Endothelial cell of umbilical vein (primary cell): Measurements from ENCODE around the gene TTLL11. TPM values are rescaled to one million over a fixed set of nuclear protein-coding genes. Genes with fewer than 3 reads are reported as not detected.

Source experiments
- BruUV-seq: library from RNA; stranded (reverse); fragments of 400-500 nt; replicated peaks from 2 replicates; lab custom pipeline; 2021; lab: Mats Ljungman, UMichigan
- CTCF ChIA-PET: fragments of 300-600, 350-600 bp; sonication (Branson Sonifier 250); formaldehyde crosslinking; loops from one replicate; lab custom pipeline; 2021; ENCODE audit warnings: antibody characterized with exemption, inconsistent platforms; lab: Charles Lee
- POLR2A ChIA-PET: fragments of 300-600, 350-600 bp; sonication (Branson Sonifier 250); formaldehyde crosslinking; loops from one replicate; lab custom pipeline; 2021; ENCODE audit warnings: antibody characterized with exemption, inconsistent platforms; lab: Charles Lee
- DNase-seq: peaks from one replicate; pipeline ENCODE4 v3.0.0-alpha.2; 2011; ENCODE audit warnings: low read depth, low spot score
- FAIRE-seq: peaks from 2 replicates; lab custom pipeline; 2011; peaks lifted over from hg19 to GRCh38; lab: Jason Lieb, UNC
- H2AFZ ChIP-seq: 2 replicates; pipeline ENCODE4 v1.6.0; 2012; ENCODE audit warnings: low read depth, low read length, control low read depth, inconsistent platforms
- H3K27ac ChIP-seq: 2 replicates; pipeline ENCODE4 v1.5.1; 2011; ENCODE audit warnings: low read depth, mild to moderate bottlenecking, control low read depth, low read length, moderate library complexity; ENCODE audit not compliant: insufficient read depth
- H3K27me3 ChIP-seq, 2 experiments: 2 replicates each; pipeline versions ENCODE4 v1.6.0 to v1.6.1; 2011; ENCODE audit warnings: low read length in 2 of 2, mixed read lengths in 1 of 2; ENCODE audit not compliant: control insufficient read depth in 2 of 2, insufficient read depth in 2 of 2
- H3K36me3 ChIP-seq, 2 experiments: 2 replicates in 1 of 2; 3 replicates in 1 of 2; pipeline ENCODE4 v1.5.1; 2011; ENCODE audit warnings: low read length in 2 of 2, mild to moderate bottlenecking in 1 of 2, moderate library complexity in 1 of 2; ENCODE audit not compliant: control insufficient read depth in 2 of 2, insufficient read depth in 2 of 2; ENCODE audit errors: extremely low read depth in 1 of 2
- H3K4me1 ChIP-seq: 3 replicates; pipeline ENCODE4 v1.5.1; 2011; ENCODE audit warnings: mild to moderate bottlenecking, low read length; ENCODE audit not compliant: control insufficient read depth, insufficient read depth; ENCODE audit errors: extremely low read depth
- H3K4me2 ChIP-seq: 2 replicates; pipeline ENCODE4 v1.6.1; 2011; ENCODE audit warnings: low read length, control low read depth, mixed read lengths; ENCODE audit not compliant: insufficient read depth
- H3K4me3 ChIP-seq, 3 experiments: fragments of 200-600 bp in 1 of 3; sonication (generic), shearing (Covaris generic) in 1 of 3; replicated peaks in 1 of 3; 2 replicates each; pipeline ENCODE4 v1.5.1; 2011 to 2016; ENCODE audit warnings: control low read depth in 3 of 3, low read length in 3 of 3, mild to moderate bottlenecking in 2 of 3, inconsistent platforms in 1 of 3, low read depth in 1 of 3, moderate library complexity in 1 of 3; ENCODE audit not compliant: insufficient read depth in 1 of 3
- H3K79me2 ChIP-seq: 2 replicates; pipeline ENCODE4 v1.6.0; 2012; ENCODE audit warnings: low read length, inconsistent platforms; ENCODE audit not compliant: control insufficient read depth, insufficient read depth
- H3K9ac ChIP-seq: replicated peaks from 2 replicates; pipeline ENCODE3; 2011; ENCODE audit warnings: low read length, control low read depth; ENCODE audit not compliant: insufficient read depth; ENCODE audit errors: extremely low read depth
- H3K9me1 ChIP-seq: replicated peaks from 3 replicates; pipeline ENCODE4 v1.6.0; 2011; ENCODE audit warnings: mild to moderate bottlenecking, low read length; ENCODE audit not compliant: control insufficient read depth, insufficient read depth; ENCODE audit errors: extremely low read depth
- H3K9me3 ChIP-seq: replicated peaks from 2 replicates; pipeline ENCODE4 v1.5.1; 2012; ENCODE audit warnings: low read length, inconsistent platforms; ENCODE audit not compliant: control insufficient read depth, insufficient read depth
- H4K20me1 ChIP-seq: replicated peaks from 2 replicates; pipeline ENCODE3; 2011; ENCODE audit warnings: mild to moderate bottlenecking, low read length; ENCODE audit not compliant: control insufficient read depth, insufficient read depth; ENCODE audit errors: extremely low read depth
- CTCF ChIP-seq, 2 donors: IDR thresholded peaks; 1 replicate in 1 of 2; 2 replicates in 1 of 2; pipeline ENCODE4 v1.5.1; 2011; ENCODE audit warnings: low read length in 2 of 2, mild to moderate bottlenecking in 2 of 2, moderate library complexity in 2 of 2, control low read depth in 1 of 2, inconsistent platforms in 1 of 2, low read depth in 1 of 2; ENCODE audit not compliant: insufficient read depth in 1 of 2; ENCODE audit errors: extremely low read depth in 1 of 2
- EZH2 ChIP-seq: IDR thresholded peaks from 2 replicates; pipeline ENCODE4 v1.6.1; 2012; ENCODE audit warnings: borderline replicate concordance, low read depth, mild to moderate bottlenecking, moderate library complexity, low read length, inconsistent platforms; ENCODE audit not compliant: severe bottlenecking
- FOS ChIP-seq: IDR thresholded peaks from 2 replicates; pipeline ENCODE4 v1.6.1; 2011; ENCODE audit warnings: mild to moderate bottlenecking, low read length, moderate library complexity, borderline replicate concordance; ENCODE audit not compliant: insufficient read depth
- GATA2 ChIP-seq: IDR thresholded peaks from 2 replicates; pipeline ENCODE4 v1.7.0; 2011; ENCODE audit warnings: low read depth, mild to moderate bottlenecking, moderate library complexity, mixed read lengths, low read length; ENCODE audit not compliant: insufficient read length, insufficient read depth
- JUN ChIP-seq: IDR thresholded peaks from 2 replicates; pipeline ENCODE4 v1.6.1; 2011; ENCODE audit warnings: borderline replicate concordance, low read depth; ENCODE audit not compliant: insufficient read length, insufficient read depth
- MAX ChIP-seq: IDR thresholded peaks from 2 replicates; pipeline ENCODE4 v1.6.1; 2011; ENCODE audit not compliant: insufficient read depth, insufficient read length
- MYC ChIP-seq: IDR thresholded peaks from one replicate; pipeline ENCODE4 v1.6.1; 2011; ENCODE audit warnings: mild to moderate bottlenecking, low read depth, low read length
- POLR2A ChIP-seq: IDR thresholded peaks from 2 replicates; pipeline ENCODE4 v1.6.1; 2012; ENCODE audit warnings: low read depth, mild to moderate bottlenecking, control low read depth, low read length
- POLR2AphosphoS5 ChIP-seq: IDR thresholded peaks from 2 replicates; pipeline ENCODE4 v1.6.1; 2012; ENCODE audit warnings: low read depth, mild to moderate bottlenecking, control low read depth, low read length, moderate library complexity; ENCODE audit not compliant: insufficient read depth
- dilution Hi-C: fragments of 300-500 bp; cut with MboI; formaldehyde crosslinking; loops from one replicate; pipeline ENCODE4 v1.15.0; 2019; ENCODE audit warnings: low sequenced_read_pairs; ENCODE audit not compliant: extremely low pct_ligation_motif_present
- intact Hi-C: fragments of 100-400 bp; cut with micrococcal nuclease; formaldehyde crosslinking; loops from one replicate; pipeline ENCODE4 v1.10.0; 2022
- polyA plus RNA-seq, 4 experiments: library from polyadenylated mRNA; depleted of rRNA in 3 of 4; stranded (reverse) in 3 of 4; unstranded in 1 of 4; fragments of >200 nt; gene quantifications; 2 replicates each; pipeline versions ENCODE4 v1.2.1 to v1.2.3, GENCODE V29; 2011 to 2012; ENCODE audit warnings: missing spikeins in 1 of 4
- total RNA-seq: library from RNA; stranded (reverse); gene quantifications from 2 replicates; pipeline ENCODE4 v1.2.3, GENCODE V29; 2021

TTLL11 gene
- total and polyA plus RNA-seq, 2 donors (not counting 3 experiments of a cell fraction or from before 2014, with no cell fraction given): 4.9 to 5.1 TPM

GRCh38 chr9:121818016-121818661 lies 275.0 kb downstream of the TTLL11 start:
- no peak for TF ChIP-seq JUN
- TF ChIP-seq FOS: no peak
- TF ChIP-seq CTCF (IDR thresholded peaks at IDR 0.05; ENCODE audit: extremely low read depth in 1 of 2, insufficient read depth in 1 of 2, low read depth in 1 of 2, low read length in 2 of 2): no peak
- TF ChIP-seq POLR2A: no peak
- no peak for TF ChIP-seq POLR2AphosphoS5
- TF ChIP-seq GATA2: no peak
- no peak for TF ChIP-seq MYC
- TF ChIP-seq EZH2: no peak
- no peak for TF ChIP-seq MAX
- no peaks in the 10 kb centered on the region for H4K20me1 ChIP-seq
- H3K27ac ChIP-seq: no peak overlapping the region
- DNase-seq (no peak), FAIRE-seq (no peak)
- ChIA-PET POLR2A (no interaction called here), CTCF (no interaction called here)
- H3K4me3 ChIP-seq: no peak overlapping the region
- intact Hi-C loops (no loop called here), dilution Hi-C loops (no loop called here)
- H3K9me3 ChIP-seq: no peaks in the 10 kb centered on the region
- no peaks in the 10 kb centered on the region for H3K79me2 ChIP-seq
- BruUV-seq: no TSS peak
- H3K9me1 ChIP-seq: no peaks in the 10 kb centered on the region
- H3K4me2 ChIP-seq: no peak overlapping the region
- H3K27me3 ChIP-seq: no peaks in the 10 kb centered on the region
- no peaks in the 10 kb centered on the region for H3K4me1 ChIP-seq
- H2AFZ ChIP-seq: no peak overlapping the region
- no peak overlapping the region for H3K9ac ChIP-seq
- no peaks in the 10 kb centered on the region for H3K36me3 ChIP-seq
